ENCODE measurements around the gene MCFD2. TPM values are rescaled to one million over a fixed set of nuclear protein-coding genes. Genes with fewer than 3 reads are reported as not detected.

MCFD2 gene
- total RNA-seq, 1 donor from 2014 or later: 111 TPM

DNA sequence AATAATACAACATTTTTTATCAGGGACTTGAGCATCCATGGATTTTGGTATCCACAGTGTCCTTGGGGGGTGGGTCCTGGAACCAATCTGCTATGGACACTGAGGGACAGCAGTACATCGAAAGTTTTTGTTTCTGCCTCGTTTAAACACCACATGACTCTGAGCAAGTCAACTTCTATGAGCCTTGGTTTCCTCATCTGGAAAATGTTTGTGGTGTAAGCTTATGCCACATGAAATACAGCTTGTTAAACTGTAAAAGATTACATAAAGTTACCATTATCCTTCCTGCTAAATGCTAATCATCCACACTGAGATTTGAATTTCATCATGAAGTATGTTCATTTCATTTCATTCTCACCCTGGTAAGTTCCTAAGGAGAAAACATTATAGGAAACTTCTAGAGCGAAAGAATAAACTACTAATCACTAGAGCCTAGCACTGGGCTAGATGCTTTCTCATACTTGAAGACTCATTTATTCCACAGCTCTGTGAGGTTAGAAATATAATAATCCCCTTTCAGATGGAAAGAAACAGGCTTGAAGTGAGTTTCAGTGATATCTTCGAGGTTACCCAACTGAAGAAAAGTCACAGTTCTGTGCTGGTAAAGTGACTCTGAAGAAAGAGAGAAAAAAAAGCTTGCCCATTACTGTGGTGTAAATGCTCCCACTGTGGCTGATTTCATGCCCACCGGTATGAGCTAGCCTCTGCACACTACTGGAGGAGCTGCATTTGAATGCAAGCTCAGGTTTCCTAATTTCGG, 29.2 kb downstream of the MCFD2 start:
- H4K20me1 ChIP-seq (ENCODE audit: low read depth): no peaks in the 10 kb centered on the region
- no peak overlapping the region for H3K9ac ChIP-seq
- no peaks in the 10 kb centered on the region for H3K36me3 Mint-ChIP-seq
- peaks cover 2% of the 10 kb centered on the region for H3K9me3 Mint-ChIP-seq
- H3K4me1 ChIP-seq: no peaks in the 10 kb centered on the region
- peaks cover 5% of the 10 kb centered on the region for H3K27me3 Mint-ChIP-seq (ENCODE audit: insufficient read depth, low read depth)
- H3K4me1 Mint-ChIP-seq: peaks cover 23% of the 10 kb centered on the region
- no peak for DNase-seq (ENCODE audit: low spot score)
- H3K36me3 ChIP-seq: no peaks in the 10 kb centered on the region
- no peaks in the 10 kb centered on the region for H3K27me3 ChIP-seq
- no peak overlapping the region for H2AFZ ChIP-seq (replicated peaks)
- TF ChIP-seq, protein P1, sequence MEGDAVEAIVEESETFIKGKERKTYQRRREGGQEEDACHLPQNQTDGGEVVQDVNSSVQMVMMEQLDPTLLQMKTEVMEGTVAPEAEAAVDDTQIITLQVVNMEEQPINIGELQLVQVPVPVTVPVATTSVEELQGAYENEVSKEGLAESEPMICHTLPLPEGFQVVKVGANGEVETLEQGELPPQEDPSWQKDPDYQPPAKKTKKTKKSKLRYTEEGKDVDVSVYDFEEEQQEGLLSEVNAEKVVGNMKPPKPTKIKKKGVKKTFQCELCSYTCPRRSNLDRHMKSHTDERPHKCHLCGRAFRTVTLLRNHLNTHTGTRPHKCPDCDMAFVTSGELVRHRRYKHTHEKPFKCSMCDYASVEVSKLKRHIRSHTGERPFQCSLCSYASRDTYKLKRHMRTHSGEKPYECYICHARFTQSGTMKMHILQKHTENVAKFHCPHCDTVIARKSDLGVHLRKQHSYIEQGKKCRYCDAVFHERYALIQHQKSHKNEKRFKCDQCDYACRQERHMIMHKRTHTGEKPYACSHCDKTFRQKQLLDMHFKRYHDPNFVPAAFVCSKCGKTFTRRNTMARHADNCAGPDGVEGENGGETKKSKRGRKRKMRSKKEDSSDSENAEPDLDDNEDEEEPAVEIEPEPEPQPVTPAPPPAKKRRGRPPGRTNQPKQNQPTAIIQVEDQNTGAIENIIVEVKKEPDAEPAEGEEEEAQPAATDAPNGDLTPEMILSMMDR (IDR thresholded peaks at IDR 0.05): no peak
- TF ChIP-seq EZH2 (IDR thresholded peaks at IDR 0.05): no peak
- TF ChIP-seq EZH2phosphoT487 (IDR thresholded peaks at IDR 0.05): no peak
- no peaks in the 10 kb centered on the region for H3F3A ChIP-seq (ENCODE audit: low read depth)
- H3K9me3 ChIP-seq (ENCODE audit: low read depth): no peaks in the 10 kb centered on the region
- no peak overlapping the region for H3K4me2 ChIP-seq
- no peaks in the 10 kb centered on the region for H3K79me2 ChIP-seq (ENCODE audit: low read depth)
- H3K4me3 Mint-ChIP-seq: no peak overlapping the region
- H3K4me3 ChIP-seq: no peak overlapping the region
- no peak overlapping the region for H3K27ac ChIP-seq
- H3K27ac Mint-ChIP-seq: no peak overlapping the region

DNA sequence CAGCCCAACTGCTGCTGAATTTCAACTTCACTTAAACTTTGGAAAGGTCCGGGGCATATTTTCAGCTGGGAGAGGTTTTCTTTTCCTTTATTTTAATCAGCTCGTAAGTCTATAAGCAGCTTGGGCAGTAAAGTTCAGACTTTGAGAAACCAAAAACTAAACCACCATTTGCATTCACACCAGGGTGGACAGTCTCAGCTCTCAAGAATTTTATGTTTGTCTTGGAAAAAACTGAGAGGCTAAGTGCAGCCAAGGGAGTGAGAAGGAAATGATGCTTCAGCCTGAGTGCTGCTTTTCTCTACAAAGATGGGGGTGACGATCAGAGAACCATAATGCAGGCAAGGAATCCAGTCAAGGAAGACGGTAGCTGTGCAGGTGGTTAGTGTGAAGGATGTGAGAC, 30.2 kb downstream of the MCFD2 start:
- Mint-ChIP-seq H3K27ac (no peak overlapping the region), H3K4me1 (peaks cover 27% of the 10 kb centered on the region), H3K36me3 (no peaks in the 10 kb centered on the region), H3K9me3 (peaks cover 2% of the 10 kb centered on the region), H3K4me3 (no peak overlapping the region), H3K27me3 (ENCODE audit: insufficient read depth, low read depth) (peaks cover 5% of the 10 kb centered on the region)
- H3K79me2 ChIP-seq (ENCODE audit: low read depth): no peaks in the 10 kb centered on the region
- no peak overlapping the region for H2AFZ ChIP-seq (replicated peaks)
- no peaks in the 10 kb centered on the region for H3K27me3 ChIP-seq
- H4K20me1 ChIP-seq (ENCODE audit: low read depth): no peaks in the 10 kb centered on the region
- no peak overlapping the region for H3K27ac ChIP-seq
- no peak overlapping the region for H3K9ac ChIP-seq
- H3F3A ChIP-seq (ENCODE audit: low read depth): no peaks in the 10 kb centered on the region
- no peak for DNase-seq (ENCODE audit: low spot score)
- H3K9me3 ChIP-seq (ENCODE audit: low read depth): no peaks in the 10 kb centered on the region
- TF ChIP-seq, protein P1 (IDR thresholded peaks at IDR 0.05): no peak
- TF ChIP-seq EZH2 (IDR thresholded peaks at IDR 0.05) (no peak), EZH2phosphoT487 (IDR thresholded peaks at IDR 0.05) (no peak)
- no peaks in the 10 kb centered on the region for H3K4me1 ChIP-seq
- no peak overlapping the region for H3K4me2 ChIP-seq
- no peaks in the 10 kb centered on the region for H3K36me3 ChIP-seq
- H3K4me3 ChIP-seq: no peak overlapping the region

DNA sequence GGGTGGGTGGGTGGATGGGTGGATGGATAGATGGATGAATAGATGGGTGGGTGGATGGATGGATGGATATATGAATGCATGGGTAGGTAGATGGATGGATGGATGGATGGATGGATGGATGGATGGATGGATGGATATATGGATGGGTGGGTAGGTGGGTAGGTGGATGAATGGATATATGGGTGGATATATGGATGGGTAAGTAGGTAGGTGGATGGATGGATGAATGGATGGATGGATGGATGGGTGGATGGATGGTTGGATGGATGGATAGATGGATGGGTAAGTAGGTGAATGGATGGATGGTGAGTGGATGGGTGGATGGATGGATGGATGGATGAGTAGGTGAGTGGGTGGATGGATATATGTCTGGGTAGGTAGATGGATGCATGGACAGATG, 36.1 kb downstream of the MCFD2 start:
- DNase-seq (ENCODE audit: low spot score): no peak
- H3K9me3 Mint-ChIP-seq: no peaks in the 10 kb centered on the region
- no peaks in the 10 kb centered on the region for H3K27me3 ChIP-seq
- H3K4me3 ChIP-seq: no peak overlapping the region
- H3K79me2 ChIP-seq (ENCODE audit: low read depth): no peaks in the 10 kb centered on the region
- no peak overlapping the region for H2AFZ ChIP-seq (replicated peaks)
- no peaks in the 10 kb centered on the region for H4K20me1 ChIP-seq (ENCODE audit: low read depth)
- peaks cover 8% of the 10 kb centered on the region for H3F3A ChIP-seq (ENCODE audit: low read depth)
- no peak overlapping the region for H3K9ac ChIP-seq
- TF ChIP-seq, protein P1 (IDR thresholded peaks at IDR 0.05): no peak
- TF ChIP-seq EZH2phosphoT487 (IDR thresholded peaks at IDR 0.05) (no peak), EZH2 (IDR thresholded peaks at IDR 0.05) (no peak)
- H3K27me3 Mint-ChIP-seq (ENCODE audit: insufficient read depth, low read depth): peaks cover 2% of the 10 kb centered on the region
- no peaks in the 10 kb centered on the region for H3K36me3 ChIP-seq
- peaks cover 21% of the 10 kb centered on the region for H3K4me1 Mint-ChIP-seq
- no peaks in the 10 kb centered on the region for H3K9me3 ChIP-seq (ENCODE audit: low read depth)
- no peaks in the 10 kb centered on the region for H3K36me3 Mint-ChIP-seq
- H3K4me2 ChIP-seq: no peak overlapping the region
- no peaks in the 10 kb centered on the region for H3K4me1 ChIP-seq
- no peak overlapping the region for H3K27ac ChIP-seq
- H3K4me3 Mint-ChIP-seq: no peak overlapping the region
- H3K27ac Mint-ChIP-seq: no peak overlapping the region

Measured in neural progenitor cell (in vitro differentiated cells).